NCI-H226 (cell line): ENCODE data around the gene MVD.
A peak's percentile ranks its signal among the peaks of the same experiment; 100 is the strongest.

ENCODE experiments used
- DNase-seq: peaks from one replicate; pipeline ENCODE4 v3.0.0-alpha.2; 2015

The MVD gene

DNA sequence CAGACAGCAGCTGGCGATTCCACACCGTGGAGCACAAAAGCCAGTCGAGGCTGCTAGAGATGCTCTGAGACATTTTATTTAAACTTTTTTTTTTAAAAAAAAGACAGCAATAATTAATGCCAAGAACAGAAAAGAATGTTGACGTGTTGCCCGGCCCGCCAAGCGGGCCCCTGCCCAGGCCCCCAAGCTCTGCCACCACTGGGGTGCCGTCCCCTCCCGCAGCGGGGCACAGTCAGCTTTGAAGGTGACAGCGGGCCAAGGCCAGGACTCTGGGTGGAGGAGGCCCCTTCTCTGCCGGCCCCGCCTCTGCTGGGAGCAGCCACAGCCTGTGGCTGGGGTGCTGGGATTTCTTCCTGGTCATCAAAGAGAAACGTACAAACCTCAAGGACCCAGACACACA is 33.5 kb upstream of the MVD start:
- DNase-seq = no peak

- DNase-seq = no peak
These were observed 32.9 kb upstream of the MVD start for GRCh38 chr16:88695753-88696152.

DNA sequence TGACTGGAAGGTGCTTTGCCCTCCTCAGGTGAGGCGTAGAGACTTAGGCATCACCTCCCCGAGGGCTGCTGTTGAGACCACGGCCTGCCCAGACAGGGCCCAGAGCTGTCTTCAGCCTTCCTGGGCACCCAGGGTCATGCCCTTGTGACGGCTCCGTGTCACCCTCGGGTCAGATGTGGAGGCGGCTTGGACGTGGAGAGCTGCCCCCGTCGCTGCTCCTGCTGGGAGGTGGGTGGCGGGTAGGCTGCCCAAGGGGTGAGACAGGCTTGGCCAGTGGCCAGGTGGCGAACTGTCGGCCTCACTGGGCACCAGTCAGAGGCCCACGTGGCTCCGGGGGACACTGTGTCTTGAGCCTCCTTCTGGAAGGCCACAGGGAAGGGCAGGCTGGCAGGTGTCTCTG is 32.3 kb upstream of the MVD start:
- no peak for DNase-seq

GRCh38 chr16:88694221-88695087 is 31.6 kb upstream of the MVD start:
- no peak for DNase-seq

GRCh38 chr16:88693420-88694177 is 30.7 kb upstream of the MVD start:
- DNase-seq = no peak

- DNase-seq = no peak
These were observed 30.0 kb upstream of the MVD start for GRCh38 chr16:88692861-88693260.

GRCh38 chr16:88691924-88692560 is 29.2 kb upstream of the MVD start:
- no peak for DNase-seq

- DNase-seq = no peak
These were observed 28.4 kb upstream of the MVD start for GRCh38 chr16:88691129-88691813.

DNA sequence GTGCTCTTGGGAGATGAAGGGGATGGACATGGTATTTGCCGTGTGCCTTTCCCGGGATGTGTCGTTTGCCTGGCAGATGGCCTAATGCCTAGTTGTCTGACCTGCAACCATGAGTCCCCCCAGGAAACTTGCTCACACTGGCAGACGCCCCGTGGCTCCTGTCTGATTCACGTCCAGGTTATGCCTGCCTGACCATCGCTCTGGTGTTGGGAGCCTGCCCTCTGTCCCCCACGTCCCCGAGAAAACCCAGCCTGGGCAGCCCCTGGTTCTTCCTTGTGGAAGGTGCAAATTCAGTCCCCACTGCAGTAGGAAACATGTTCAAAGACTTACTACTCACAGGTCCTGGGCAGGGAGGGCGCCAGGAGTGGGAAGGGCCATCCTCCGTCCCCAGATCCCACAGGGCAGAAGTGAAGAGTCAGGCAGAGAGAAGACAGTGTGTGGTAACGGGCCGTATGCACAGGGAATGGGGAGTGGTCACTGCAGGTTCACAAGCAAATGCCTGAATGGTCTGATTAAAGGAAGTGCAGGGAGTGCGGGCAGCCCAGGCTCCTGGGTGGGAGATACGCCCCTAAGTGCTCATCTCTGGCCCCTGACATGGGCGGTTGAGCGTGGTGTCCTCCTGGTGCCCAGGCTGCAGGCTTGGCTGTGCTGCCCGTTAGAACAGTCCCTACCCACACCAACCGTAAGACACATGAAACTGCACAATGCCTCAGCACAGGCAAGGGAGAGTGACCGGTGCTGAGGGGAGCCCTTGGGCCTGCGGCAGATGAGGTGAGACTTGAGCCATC is 27.6 kb upstream of the MVD start:
- DNase-seq = no peak

GRCh38 chr16:88688013-88688778 is 25.3 kb upstream of the MVD start:
- DNase-seq = peak; percentile 75

DNA sequence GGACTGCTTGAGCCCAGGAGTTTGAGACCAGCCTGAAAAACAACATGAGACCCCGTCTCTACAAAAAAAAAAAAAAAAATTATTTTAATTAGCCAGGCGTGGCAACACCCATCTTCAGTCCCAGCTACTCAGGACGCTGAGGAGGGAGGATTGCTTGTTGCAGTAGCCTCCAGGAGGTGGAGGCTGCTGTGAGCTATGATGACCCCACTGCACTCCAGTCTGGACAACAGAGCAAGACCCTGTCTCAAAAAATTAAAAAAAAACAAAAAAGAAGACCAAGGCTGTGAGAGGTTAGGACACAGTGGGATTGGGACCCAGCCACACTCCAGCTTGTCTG is 24.8 kb upstream of the MVD start:
- DNase-seq = no peak

DNA sequence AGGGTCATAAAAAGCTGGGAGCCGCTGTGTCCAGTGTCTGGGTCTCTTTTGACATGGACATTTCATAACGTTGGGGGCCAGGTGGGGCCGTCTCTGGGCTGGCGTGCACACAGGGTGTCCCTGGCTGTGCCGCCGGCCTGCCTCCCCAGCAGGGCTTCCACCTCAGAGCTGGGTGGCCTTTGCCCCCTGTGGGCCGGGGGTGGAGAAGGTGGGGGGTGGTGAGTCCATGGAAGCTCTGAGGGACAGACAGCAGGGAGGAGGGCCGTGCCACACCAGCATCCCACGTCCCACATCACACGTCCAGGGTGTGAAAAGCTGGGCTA is 24.3 kb upstream of the MVD start:
- no peak for DNase-seq

- DNase-seq = peak; percentile 78
These were observed 23.8 kb upstream of the MVD start, which contains the start of gene SNAI3 for GRCh38 chr16:88686439-88687253. Gene SNAI3, minus strand, starts transcription at chr16:88686507. Its CDS starts 101 bp downstream, at chr16:88686406.

GRCh38 chr16:88686062-88686438 is 23.2 kb upstream of the MVD start:
- no peak for DNase-seq

GRCh38 chr16:88685156-88686061 is 22.5 kb upstream of the MVD start:
- DNase-seq = peak; percentile 43

GRCh38 chr16:88684569-88685155 is 21.8 kb upstream of the MVD start:
- no peak for DNase-seq

GRCh38 chr16:88681709-88682451 is 19.0 kb upstream of the MVD start:
- DNase-seq = peak; percentile 36

GRCh38 chr16:88681084-88681680 is 18.3 kb upstream of the MVD start:
- no peak for DNase-seq
